DOHH2 (cell line): ENCODE results near the gene PEAK3.

ENCODE experiments used
- EZH2phosphoT487 ChIP-seq: fragments of 200-600 bp; sonication (generic); IDR thresholded peaks from 2 replicates; pipeline ENCODE4 v1.6.1; 2017; ENCODE audit warnings: borderline replicate concordance, mild to moderate bottlenecking, antibody characterized with exemption, low read length, moderate library complexity, mixed read lengths
- TF ChIP-seq, protein P1 (sequence below): fragments of 200-600 bp; sonication (generic); IDR thresholded peaks from one replicate; pipeline ENCODE4 v1.5.1; 2014; ENCODE audit warnings: antibody characterized with exemption, mild to moderate bottlenecking, low read depth, low read length; ENCODE audit not compliant: poor library complexity, severe bottlenecking

DNA sequence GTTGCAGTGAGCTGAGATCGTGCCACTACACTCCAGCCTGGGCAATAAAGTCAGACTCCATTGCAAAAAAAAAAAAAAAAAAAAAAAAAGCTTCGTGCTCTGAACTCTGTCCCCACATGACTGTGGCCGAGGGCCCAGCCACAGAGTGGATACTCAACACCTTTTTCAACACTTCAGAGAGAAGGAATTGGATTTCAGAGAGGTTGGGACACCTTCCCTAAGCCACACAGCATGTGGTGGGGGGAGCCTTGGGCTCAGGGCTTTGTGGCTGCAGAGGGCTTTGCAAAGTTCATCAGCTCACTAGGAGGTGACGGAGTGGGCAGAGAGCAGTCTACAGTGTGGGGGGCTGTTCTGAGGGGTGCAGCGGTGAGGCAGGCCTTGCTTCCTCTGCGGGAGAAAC, 36.9 kb upstream of the PEAK3 start:
- TF ChIP-seq, protein P1, sequence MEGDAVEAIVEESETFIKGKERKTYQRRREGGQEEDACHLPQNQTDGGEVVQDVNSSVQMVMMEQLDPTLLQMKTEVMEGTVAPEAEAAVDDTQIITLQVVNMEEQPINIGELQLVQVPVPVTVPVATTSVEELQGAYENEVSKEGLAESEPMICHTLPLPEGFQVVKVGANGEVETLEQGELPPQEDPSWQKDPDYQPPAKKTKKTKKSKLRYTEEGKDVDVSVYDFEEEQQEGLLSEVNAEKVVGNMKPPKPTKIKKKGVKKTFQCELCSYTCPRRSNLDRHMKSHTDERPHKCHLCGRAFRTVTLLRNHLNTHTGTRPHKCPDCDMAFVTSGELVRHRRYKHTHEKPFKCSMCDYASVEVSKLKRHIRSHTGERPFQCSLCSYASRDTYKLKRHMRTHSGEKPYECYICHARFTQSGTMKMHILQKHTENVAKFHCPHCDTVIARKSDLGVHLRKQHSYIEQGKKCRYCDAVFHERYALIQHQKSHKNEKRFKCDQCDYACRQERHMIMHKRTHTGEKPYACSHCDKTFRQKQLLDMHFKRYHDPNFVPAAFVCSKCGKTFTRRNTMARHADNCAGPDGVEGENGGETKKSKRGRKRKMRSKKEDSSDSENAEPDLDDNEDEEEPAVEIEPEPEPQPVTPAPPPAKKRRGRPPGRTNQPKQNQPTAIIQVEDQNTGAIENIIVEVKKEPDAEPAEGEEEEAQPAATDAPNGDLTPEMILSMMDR: no peak
- no peak for TF ChIP-seq EZH2phosphoT487
